ENCODE measurements around the gene WEE1.
"Not testable (repeated sequence)": the region's sequence is repeated elsewhere in the genome, so short reads cannot be mapped to it uniquely, and the experiment has no call there.

DNA sequence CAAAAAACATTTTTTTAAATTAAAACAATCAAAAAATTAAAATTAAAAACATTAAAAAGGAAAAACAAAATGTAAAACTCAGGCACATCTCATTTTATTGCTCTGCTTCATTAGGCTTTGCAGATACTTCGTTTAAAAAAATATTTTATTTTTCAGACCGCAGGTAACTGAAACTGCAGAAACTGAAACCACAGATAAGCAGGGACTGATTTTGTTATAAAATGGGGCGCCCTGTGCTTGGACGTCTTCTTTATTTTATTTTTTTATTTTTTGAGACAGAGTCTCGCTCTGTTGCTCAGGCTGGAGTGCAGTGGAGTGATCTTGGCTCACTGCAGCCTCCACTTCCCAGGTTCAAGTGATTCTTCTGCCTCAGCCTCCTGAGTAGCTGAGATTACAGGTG is 24.3 kb upstream of the WEE1 start:
- TF ChIP-seq, protein P1, sequence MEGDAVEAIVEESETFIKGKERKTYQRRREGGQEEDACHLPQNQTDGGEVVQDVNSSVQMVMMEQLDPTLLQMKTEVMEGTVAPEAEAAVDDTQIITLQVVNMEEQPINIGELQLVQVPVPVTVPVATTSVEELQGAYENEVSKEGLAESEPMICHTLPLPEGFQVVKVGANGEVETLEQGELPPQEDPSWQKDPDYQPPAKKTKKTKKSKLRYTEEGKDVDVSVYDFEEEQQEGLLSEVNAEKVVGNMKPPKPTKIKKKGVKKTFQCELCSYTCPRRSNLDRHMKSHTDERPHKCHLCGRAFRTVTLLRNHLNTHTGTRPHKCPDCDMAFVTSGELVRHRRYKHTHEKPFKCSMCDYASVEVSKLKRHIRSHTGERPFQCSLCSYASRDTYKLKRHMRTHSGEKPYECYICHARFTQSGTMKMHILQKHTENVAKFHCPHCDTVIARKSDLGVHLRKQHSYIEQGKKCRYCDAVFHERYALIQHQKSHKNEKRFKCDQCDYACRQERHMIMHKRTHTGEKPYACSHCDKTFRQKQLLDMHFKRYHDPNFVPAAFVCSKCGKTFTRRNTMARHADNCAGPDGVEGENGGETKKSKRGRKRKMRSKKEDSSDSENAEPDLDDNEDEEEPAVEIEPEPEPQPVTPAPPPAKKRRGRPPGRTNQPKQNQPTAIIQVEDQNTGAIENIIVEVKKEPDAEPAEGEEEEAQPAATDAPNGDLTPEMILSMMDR (IDR thresholded peaks at IDR 0.05; ENCODE audit: insufficient read depth, low read length): not testable (repeated sequence)
- TF ChIP-seq POLR2AphosphoS5, GABPA (IDR thresholded peaks at IDR 0.05; ENCODE audit: low read depth): not testable (repeated sequence)
- TF ChIP-seq, protein P2, sequence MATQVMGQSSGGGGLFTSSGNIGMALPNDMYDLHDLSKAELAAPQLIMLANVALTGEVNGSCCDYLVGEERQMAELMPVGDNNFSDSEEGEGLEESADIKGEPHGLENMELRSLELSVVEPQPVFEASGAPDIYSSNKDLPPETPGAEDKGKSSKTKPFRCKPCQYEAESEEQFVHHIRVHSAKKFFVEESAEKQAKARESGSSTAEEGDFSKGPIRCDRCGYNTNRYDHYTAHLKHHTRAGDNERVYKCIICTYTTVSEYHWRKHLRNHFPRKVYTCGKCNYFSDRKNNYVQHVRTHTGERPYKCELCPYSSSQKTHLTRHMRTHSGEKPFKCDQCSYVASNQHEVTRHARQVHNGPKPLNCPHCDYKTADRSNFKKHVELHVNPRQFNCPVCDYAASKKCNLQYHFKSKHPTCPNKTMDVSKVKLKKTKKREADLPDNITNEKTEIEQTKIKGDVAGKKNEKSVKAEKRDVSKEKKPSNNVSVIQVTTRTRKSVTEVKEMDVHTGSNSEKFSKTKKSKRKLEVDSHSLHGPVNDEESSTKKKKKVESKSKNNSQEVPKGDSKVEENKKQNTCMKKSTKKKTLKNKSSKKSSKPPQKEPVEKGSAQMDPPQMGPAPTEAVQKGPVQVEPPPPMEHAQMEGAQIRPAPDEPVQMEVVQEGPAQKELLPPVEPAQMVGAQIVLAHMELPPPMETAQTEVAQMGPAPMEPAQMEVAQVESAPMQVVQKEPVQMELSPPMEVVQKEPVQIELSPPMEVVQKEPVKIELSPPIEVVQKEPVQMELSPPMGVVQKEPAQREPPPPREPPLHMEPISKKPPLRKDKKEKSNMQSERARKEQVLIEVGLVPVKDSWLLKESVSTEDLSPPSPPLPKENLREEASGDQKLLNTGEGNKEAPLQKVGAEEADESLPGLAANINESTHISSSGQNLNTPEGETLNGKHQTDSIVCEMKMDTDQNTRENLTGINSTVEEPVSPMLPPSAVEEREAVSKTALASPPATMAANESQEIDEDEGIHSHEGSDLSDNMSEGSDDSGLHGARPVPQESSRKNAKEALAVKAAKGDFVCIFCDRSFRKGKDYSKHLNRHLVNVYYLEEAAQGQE (IDR thresholded peaks at IDR 0.05; ENCODE audit: insufficient replicate concordance, low read depth): not testable (repeated sequence)
